ENCODE data around the gene ELAC2. TPM values are rescaled to one million over a fixed set of nuclear protein-coding genes. Genes with fewer than 3 reads are reported as not detected.

ELAC2 gene
- polyA plus RNA-seq, 1 donor from 2014 or later: 34.6 TPM

DNA sequence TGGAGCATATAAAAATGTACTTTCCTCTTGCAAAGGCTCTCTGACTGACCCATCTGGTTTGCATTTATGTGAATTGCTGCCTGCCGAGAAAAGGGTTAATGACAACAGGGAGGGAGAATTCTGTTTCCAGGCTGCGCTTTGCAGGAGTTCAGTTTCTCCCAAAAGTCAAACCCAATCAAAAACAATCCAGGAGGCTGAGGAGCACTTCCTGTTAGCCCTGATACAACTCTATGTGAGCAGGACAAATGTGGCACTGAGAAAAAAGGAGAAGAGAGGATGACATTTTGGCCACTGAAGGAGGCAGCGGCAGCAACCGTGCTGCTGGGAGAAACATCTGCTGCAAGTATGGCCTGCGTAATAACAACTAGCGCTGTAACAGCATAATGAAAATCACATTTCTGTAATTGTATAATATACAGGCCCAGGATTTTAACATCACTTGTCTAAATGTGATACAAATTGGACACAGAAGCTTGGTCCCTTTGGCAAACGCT is 26.8 kb upstream of the ELAC2 start:
- Histone ChIP-seq H2AFZ (ENCODE audit: low read depth, low read length) (no peak overlapping the region), H3K4me2 (ENCODE audit: low read length) (no peak overlapping the region), H3K27ac (ENCODE audit: low read length) (no peak overlapping the region), H3K9me2 (ENCODE audit: insufficient read depth, low read length) (no peaks in the 10 kb centered on the region), H3K27me3 (ENCODE audit: insufficient read depth, low read depth, low read length) (no peaks in the 10 kb centered on the region), H3K79me2 (replicated peaks; ENCODE audit: insufficient read depth, low read length) (no peaks in the 10 kb centered on the region), H3K4me3 (ENCODE audit: low read length) (no peak overlapping the region), H3K9me3 (ENCODE audit: low read length) (no peaks in the 10 kb centered on the region), H3K9ac (ENCODE audit: low read length) (no peak overlapping the region), H4K20me1 (ENCODE audit: insufficient read depth) (no peaks in the 10 kb centered on the region), H3K36me3 (ENCODE audit: insufficient read depth, low read length) (no peaks in the 10 kb centered on the region), H3F3A (ENCODE audit: insufficient read depth, low read length, poor library complexity, severe bottlenecking) (no peaks in the 10 kb centered on the region)
- TF ChIP-seq TAF1 (IDR thresholded peaks at IDR 0.05; ENCODE audit: low read depth) (no peak), RAD21 (conservative IDR thresholded peaks at IDR 0.05) (no peak), EP300 (conservative IDR thresholded peaks at IDR 0.05; ENCODE audit: poor library complexity, severe bottlenecking) (no peak), SMC3 (conservative IDR thresholded peaks at IDR 0.05; ENCODE audit: poor library complexity) (no peak), POLR2AphosphoS5 (IDR thresholded peaks at IDR 0.05) (no peak)
- TF ChIP-seq, protein P1, sequence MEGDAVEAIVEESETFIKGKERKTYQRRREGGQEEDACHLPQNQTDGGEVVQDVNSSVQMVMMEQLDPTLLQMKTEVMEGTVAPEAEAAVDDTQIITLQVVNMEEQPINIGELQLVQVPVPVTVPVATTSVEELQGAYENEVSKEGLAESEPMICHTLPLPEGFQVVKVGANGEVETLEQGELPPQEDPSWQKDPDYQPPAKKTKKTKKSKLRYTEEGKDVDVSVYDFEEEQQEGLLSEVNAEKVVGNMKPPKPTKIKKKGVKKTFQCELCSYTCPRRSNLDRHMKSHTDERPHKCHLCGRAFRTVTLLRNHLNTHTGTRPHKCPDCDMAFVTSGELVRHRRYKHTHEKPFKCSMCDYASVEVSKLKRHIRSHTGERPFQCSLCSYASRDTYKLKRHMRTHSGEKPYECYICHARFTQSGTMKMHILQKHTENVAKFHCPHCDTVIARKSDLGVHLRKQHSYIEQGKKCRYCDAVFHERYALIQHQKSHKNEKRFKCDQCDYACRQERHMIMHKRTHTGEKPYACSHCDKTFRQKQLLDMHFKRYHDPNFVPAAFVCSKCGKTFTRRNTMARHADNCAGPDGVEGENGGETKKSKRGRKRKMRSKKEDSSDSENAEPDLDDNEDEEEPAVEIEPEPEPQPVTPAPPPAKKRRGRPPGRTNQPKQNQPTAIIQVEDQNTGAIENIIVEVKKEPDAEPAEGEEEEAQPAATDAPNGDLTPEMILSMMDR (IDR thresholded peaks at IDR 0.05; ENCODE audit: poor library complexity, severe bottlenecking): no peak
- TF ChIP-seq, protein P2, sequence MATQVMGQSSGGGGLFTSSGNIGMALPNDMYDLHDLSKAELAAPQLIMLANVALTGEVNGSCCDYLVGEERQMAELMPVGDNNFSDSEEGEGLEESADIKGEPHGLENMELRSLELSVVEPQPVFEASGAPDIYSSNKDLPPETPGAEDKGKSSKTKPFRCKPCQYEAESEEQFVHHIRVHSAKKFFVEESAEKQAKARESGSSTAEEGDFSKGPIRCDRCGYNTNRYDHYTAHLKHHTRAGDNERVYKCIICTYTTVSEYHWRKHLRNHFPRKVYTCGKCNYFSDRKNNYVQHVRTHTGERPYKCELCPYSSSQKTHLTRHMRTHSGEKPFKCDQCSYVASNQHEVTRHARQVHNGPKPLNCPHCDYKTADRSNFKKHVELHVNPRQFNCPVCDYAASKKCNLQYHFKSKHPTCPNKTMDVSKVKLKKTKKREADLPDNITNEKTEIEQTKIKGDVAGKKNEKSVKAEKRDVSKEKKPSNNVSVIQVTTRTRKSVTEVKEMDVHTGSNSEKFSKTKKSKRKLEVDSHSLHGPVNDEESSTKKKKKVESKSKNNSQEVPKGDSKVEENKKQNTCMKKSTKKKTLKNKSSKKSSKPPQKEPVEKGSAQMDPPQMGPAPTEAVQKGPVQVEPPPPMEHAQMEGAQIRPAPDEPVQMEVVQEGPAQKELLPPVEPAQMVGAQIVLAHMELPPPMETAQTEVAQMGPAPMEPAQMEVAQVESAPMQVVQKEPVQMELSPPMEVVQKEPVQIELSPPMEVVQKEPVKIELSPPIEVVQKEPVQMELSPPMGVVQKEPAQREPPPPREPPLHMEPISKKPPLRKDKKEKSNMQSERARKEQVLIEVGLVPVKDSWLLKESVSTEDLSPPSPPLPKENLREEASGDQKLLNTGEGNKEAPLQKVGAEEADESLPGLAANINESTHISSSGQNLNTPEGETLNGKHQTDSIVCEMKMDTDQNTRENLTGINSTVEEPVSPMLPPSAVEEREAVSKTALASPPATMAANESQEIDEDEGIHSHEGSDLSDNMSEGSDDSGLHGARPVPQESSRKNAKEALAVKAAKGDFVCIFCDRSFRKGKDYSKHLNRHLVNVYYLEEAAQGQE (IDR thresholded peaks at IDR 0.05; ENCODE audit: borderline replicate concordance): no peak

DNA sequence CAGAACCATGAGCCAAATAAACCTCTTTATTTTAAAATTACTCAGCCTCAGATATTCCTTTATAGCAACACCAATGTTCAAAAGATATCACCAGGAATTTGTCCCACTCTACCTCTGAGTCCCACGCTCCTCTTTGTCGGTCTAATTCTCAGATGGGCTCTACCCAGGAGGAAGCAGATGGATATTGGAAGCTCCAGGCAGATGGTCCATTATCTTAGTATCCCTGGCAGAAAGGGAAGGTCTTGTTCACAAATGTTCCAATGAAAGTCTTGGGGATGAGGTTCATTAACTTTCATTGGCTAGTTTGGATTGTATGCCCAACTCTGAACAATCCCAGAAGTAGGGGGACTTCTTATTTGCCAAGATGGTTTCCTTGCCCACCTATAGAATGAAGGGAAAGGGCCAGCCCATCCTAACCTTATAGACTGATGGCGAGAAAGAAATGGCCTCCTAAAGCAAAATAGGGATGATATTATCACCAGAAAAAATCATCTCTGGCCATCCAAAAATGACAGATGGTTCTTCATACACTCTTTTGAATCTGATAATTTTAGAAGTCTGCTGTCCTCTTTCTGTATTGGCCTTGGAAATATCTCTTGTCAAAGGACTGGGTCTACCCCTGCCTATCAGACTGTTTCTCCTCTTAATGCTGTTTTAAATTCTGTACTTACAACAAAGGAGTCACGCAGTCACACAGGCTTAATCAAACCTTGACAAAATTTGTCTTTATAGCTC is 21.3 kb upstream of the ELAC2 start:
- Histone ChIP-seq H4K20me1 (ENCODE audit: insufficient read depth) (no peaks in the 10 kb centered on the region), H3K9me3 (ENCODE audit: low read length) (no peaks in the 10 kb centered on the region), H3K27me3 (ENCODE audit: insufficient read depth, low read depth, low read length) (no peaks in the 10 kb centered on the region), H3K9me2 (ENCODE audit: insufficient read depth, low read length) (no peaks in the 10 kb centered on the region), H3K4me3 (ENCODE audit: low read length) (no peak overlapping the region), H3K79me2 (replicated peaks; ENCODE audit: insufficient read depth, low read length) (no peaks in the 10 kb centered on the region), H3K9ac (ENCODE audit: low read length) (no peak overlapping the region), H2AFZ (ENCODE audit: low read depth, low read length) (no peak overlapping the region), H3K4me2 (ENCODE audit: low read length) (no peak overlapping the region), H3F3A (ENCODE audit: insufficient read depth, low read length, poor library complexity, severe bottlenecking) (no peaks in the 10 kb centered on the region), H3K27ac (ENCODE audit: low read length) (no peak overlapping the region), H3K36me3 (ENCODE audit: insufficient read depth, low read length) (no peaks in the 10 kb centered on the region)
- TF ChIP-seq EZH2 (IDR thresholded peaks at IDR 0.05; ENCODE audit: borderline replicate concordance, insufficient read depth, low read length, poor library complexity, severe bottlenecking) (no peak), TAF1 (IDR thresholded peaks at IDR 0.05; ENCODE audit: low read depth) (no peak), SMC3 (conservative IDR thresholded peaks at IDR 0.05; ENCODE audit: poor library complexity) (no peak)
